H1 (cell line): ENCODE results near the gene WNT9B. TPM values are rescaled to one million over a fixed set of nuclear protein-coding genes. Genes with fewer than 3 reads are reported as not detected.
"Not testable (repeated sequence)": the region's sequence is repeated elsewhere in the genome, so short reads cannot be mapped to it uniquely, and the experiment has no call there.

Experiments used
- CTCF ChIA-PET: fragments of 300-600 bp; sonication (Branson Sonifier 250); formaldehyde crosslinking; loops from one replicate; lab custom pipeline; 2021; ENCODE audit not compliant: partially characterized antibody; lab: Charles Lee
- POLR2A ChIA-PET: fragments of 300-600 bp; sonication (Branson Sonifier 250); formaldehyde crosslinking; loops from one replicate; lab custom pipeline; 2021; ENCODE audit warnings: inconsistent platforms; ENCODE audit not compliant: partially characterized antibody; lab: Charles Lee
- DNase-seq, 2 experiments: peaks; one replicate each; pipeline versions ENCODE4 v3.0.0 to v3.0.0-alpha.2; 2010 to 2022; ENCODE audit warnings: low spot score in 2 of 2, low read depth in 1 of 2, mixed read lengths in 1 of 2
- FAIRE-seq: peaks from 2 replicates; lab custom pipeline; 2011; peaks lifted over from hg19 to GRCh38; lab: Jason Lieb, UNC
- H2AFZ ChIP-seq: 2 replicates; pipeline ENCODE4 v1.8.1; 2012; ENCODE audit warnings: low read length, inconsistent platforms
- H2AK5ac ChIP-seq: 2 replicates; pipeline ENCODE4 v1.6.1; 2013; ENCODE audit warnings: low read depth, low read length
- H2BK120ac ChIP-seq: replicated peaks from 2 replicates; pipeline ENCODE3; 2013; ENCODE audit warnings: low read depth, low read length, inconsistent platforms
- H2BK12ac ChIP-seq: 2 replicates; pipeline ENCODE4 v1.6.1; 2013; ENCODE audit warnings: low read depth, low read length
- H2BK15ac ChIP-seq: 2 replicates; pipeline ENCODE4 v1.6.1; 2013; ENCODE audit warnings: low read length
- H2BK20ac ChIP-seq: 2 replicates; pipeline ENCODE4 v1.6.1; 2013; ENCODE audit warnings: low read length
- H2BK5ac ChIP-seq: 2 replicates; pipeline ENCODE4 v1.6.1; 2013; ENCODE audit warnings: low read depth, low read length
- H3K14ac ChIP-seq: 2 replicates; pipeline ENCODE4 v1.6.1; 2013; ENCODE audit warnings: inconsistent platforms; ENCODE audit not compliant: insufficient read length
- H3K18ac ChIP-seq: 2 replicates; pipeline ENCODE4 v1.6.1; 2013; ENCODE audit warnings: low read length; ENCODE audit errors: extremely low read depth
- H3K23ac ChIP-seq: 2 replicates; pipeline ENCODE4 v1.6.1; 2013; ENCODE audit warnings: inconsistent platforms; ENCODE audit not compliant: insufficient read length
- H3K23me2 ChIP-seq: 2 replicates; pipeline ENCODE4 v1.6.1; 2013; ENCODE audit warnings: low read depth, low read length
- H3K27ac ChIP-seq: 2 replicates; pipeline ENCODE4 v1.6.1; 2011; ENCODE audit warnings: low read depth, low read length, inconsistent platforms
- H3K27me3 ChIP-seq, 4 experiments: replicated peaks in 1 of 4; 1 replicate in 1 of 4; 2 replicates in 3 of 4; pipeline versions ENCODE4 v1.6.1 to v1.8.1; 2011 to 2013; ENCODE audit warnings: low read length in 3 of 4, mild to moderate bottlenecking in 3 of 4, inconsistent platforms in 2 of 4, mixed read lengths in 2 of 4, moderate library complexity in 1 of 4; ENCODE audit not compliant: control insufficient read depth in 3 of 4, insufficient read depth in 3 of 4; ENCODE audit errors: extremely low read depth in 1 of 4
- H3K36me3 ChIP-seq, 4 experiments: 2 replicates each; pipeline versions ENCODE4 v1.6.1 to v1.8.1; 2011 to 2013; ENCODE audit warnings: mild to moderate bottlenecking in 4 of 4, low read length in 3 of 4, moderate library complexity in 2 of 4, control low read depth in 1 of 4, inconsistent platforms in 1 of 4; ENCODE audit not compliant: insufficient read depth in 4 of 4, control insufficient read depth in 2 of 4
- H3K4ac ChIP-seq: replicated peaks from 2 replicates; pipeline ENCODE3; 2013; ENCODE audit warnings: low read length, low read depth, mixed read lengths, inconsistent platforms; ENCODE audit not compliant: insufficient read length
- H3K4me1 ChIP-seq, 4 experiments: replicated peaks in 1 of 4; 1 replicate in 1 of 4; 2 replicates in 3 of 4; pipeline versions ENCODE4 v1.6.1 to v1.8.1; 2011 to 2013; ENCODE audit warnings: low read length in 3 of 4, inconsistent platforms in 2 of 4, mixed read lengths in 1 of 4; ENCODE audit not compliant: insufficient read depth in 4 of 4, control insufficient read depth in 3 of 4
- H3K4me2 ChIP-seq, 2 experiments: 2 replicates each; pipeline versions ENCODE4 v1.6.1 to v1.8.1; 2011 to 2013; ENCODE audit warnings: low read depth in 2 of 2, low read length in 2 of 2, control low read depth in 1 of 2, inconsistent platforms in 1 of 2, mild to moderate bottlenecking in 1 of 2; ENCODE audit not compliant: insufficient read depth in 1 of 2
- H3K4me3 ChIP-seq, 4 experiments: fragments of 200-600, 300-600 bp in 1 of 4; sonication (generic), shearing (Covaris generic), sonication (Bioruptor Twin) in 1 of 4; 2 replicates each; pipeline versions ENCODE4 v1.5.1 to v1.8.1; 2011 to 2016; ENCODE audit warnings: low read length in 4 of 4, low read depth in 3 of 4, control low read depth in 2 of 4, inconsistent platforms in 2 of 4, mild to moderate bottlenecking in 2 of 4, mixed read lengths in 1 of 4, moderate library complexity in 1 of 4; ENCODE audit not compliant: insufficient read depth in 2 of 4; ENCODE audit errors: extremely low read depth in 1 of 4
- H3K56ac ChIP-seq: replicated peaks from 2 replicates; pipeline ENCODE3; 2013; ENCODE audit warnings: low read depth, mild to moderate bottlenecking, mixed read lengths, low read length, inconsistent platforms; ENCODE audit not compliant: insufficient read length
- H3K79me1 ChIP-seq: 2 replicates; pipeline ENCODE4 v1.6.1; 2013; ENCODE audit warnings: low read depth, low read length, control low read depth
- H3K79me2 ChIP-seq, 2 experiments: 2 replicates each; pipeline versions ENCODE4 v1.6.1 to v1.8.1; 2012 to 2013; ENCODE audit warnings: low read length in 2 of 2, mild to moderate bottlenecking in 2 of 2, inconsistent platforms in 1 of 2; ENCODE audit not compliant: insufficient read depth in 2 of 2, control insufficient read depth in 1 of 2
- H3K9ac ChIP-seq, 4 experiments: replicated peaks in 1 of 4; 1 replicate in 1 of 4; 2 replicates in 3 of 4; pipeline versions ENCODE4 v1.6.1 to v1.8.1; 2011 to 2013; ENCODE audit warnings: low read depth in 3 of 4, low read length in 3 of 4, control low read depth in 2 of 4, mild to moderate bottlenecking in 2 of 4, moderate library complexity in 2 of 4, inconsistent platforms in 1 of 4; ENCODE audit errors: extremely low read depth in 1 of 4
- H3K9me3 ChIP-seq, 2 experiments: 2 replicates each; pipeline versions ENCODE4 v1.6.1 to v1.8.1; 2012 to 2013; ENCODE audit warnings: mild to moderate bottlenecking in 2 of 2, moderate library complexity in 2 of 2, control low read depth in 1 of 2, inconsistent platforms in 1 of 2, low read depth in 1 of 2, low read length in 1 of 2, mixed read lengths in 1 of 2; ENCODE audit not compliant: insufficient read depth in 2 of 2
- H4K20me1 ChIP-seq, 2 experiments: replicated peaks in 1 of 2; 2 replicates each; pipeline versions ENCODE3 to v1.8.1; 2011 to 2013; ENCODE audit warnings: inconsistent platforms in 2 of 2, low read length in 2 of 2, mild to moderate bottlenecking in 1 of 2; ENCODE audit not compliant: insufficient read depth in 2 of 2, control insufficient read depth in 1 of 2
- H4K5ac ChIP-seq: 2 replicates; pipeline ENCODE4 v1.6.1; 2013; ENCODE audit warnings: low read length, low read depth, mixed read lengths, inconsistent platforms; ENCODE audit not compliant: insufficient read length
- H4K8ac ChIP-seq: 2 replicates; pipeline ENCODE4 v1.8.0; 2013; ENCODE audit warnings: mild to moderate bottlenecking, moderate library complexity, low read length, inconsistent platforms; ENCODE audit not compliant: insufficient read depth; ENCODE audit errors: extremely low read depth
- H4K91ac ChIP-seq: replicated peaks from 2 replicates; pipeline ENCODE3; 2013; ENCODE audit warnings: low read length, mixed read lengths, inconsistent platforms; ENCODE audit not compliant: insufficient read length
- WGBS, 2 experiments: shearing (Covaris generic) in 1 of 2; methylation state at CpG; one replicate each; pipeline versions ENCODE4 v1.1.6 to v1.1.7; 2013 to 2015; ENCODE audit warnings: low lambda C conversion rate in 2 of 2, mixed read lengths in 2 of 2, inconsistent platforms in 1 of 2, low coverage in 1 of 2, missing lambda C conversion rate in 1 of 2; ENCODE audit not compliant: insufficient replicate concordance in 2 of 2, insufficient coverage in 1 of 2, insufficient read length in 1 of 2; ENCODE audit errors: extremely low coverage in 1 of 2, missing lambda C conversion rate in 1 of 2; 5-methylcytosine and 5-hydroxymethylcytosine counted together
- polyA plus RNA-seq, 7 experiments: library from polyadenylated mRNA; depleted of rRNA in 3 of 7; stranded (reverse) in 5 of 7; unstranded in 2 of 7; fragments of >200 nt in 5 of 7; fragments of 200-250 nt in 2 of 7; gene quantifications; 1 replicate in 5 of 7; 2 replicates in 1 of 7; 4 replicates in 1 of 7; pipeline versions ENCODE4 v1.2.1 to v1.2.3, GENCODE V29; 2011 to 2013; ENCODE audit warnings: missing spikeins in 2 of 7, mixed read lengths in 2 of 7
- total RNA-seq: library from RNA; stranded (reverse); fragmentation: NEBNext Ultra II Directional; extraction: Animal tissue kit (Norgen Biotek cat#: 25700); gene quantifications from 2 replicates; pipeline ENCODE4 v1.2.1, GENCODE V29; 2021

WNT9B gene
- total and polyA plus RNA-seq, 2 of the 8 experiments (the other 6 are each of a cell fraction or from before 2014, with no cell fraction given), result 0.21 TPM; not detected in 1

GRCh38 chr17:46921962-46922361 lies 70.6 kb downstream of the WNT9B start:
- FAIRE-seq, result not testable (repeated sequence)

More at GRCh38 chr17:46921962-46922361, 70.6 kb downstream of the WNT9B start:
- H3K4ac ChIP-seq, H3K23ac ChIP-seq, H4K20me1 ChIP-seq, H3K27ac ChIP-seq, H3K18ac ChIP-seq, H2BK120ac ChIP-seq, H2BK5ac ChIP-seq, CTCF ChIA-PET, H2BK12ac ChIP-seq, H2BK20ac ChIP-seq, H4K91ac ChIP-seq, H3K23me2 ChIP-seq, H3K36me3 ChIP-seq, H3K14ac ChIP-seq, H3K56ac ChIP-seq, DNase-seq, H3K4me1 ChIP-seq, H3K9ac ChIP-seq, H2BK15ac ChIP-seq, H3K79me1 ChIP-seq, H2AK5ac ChIP-seq, H4K5ac ChIP-seq, H3K27me3 ChIP-seq, H4K8ac ChIP-seq, H2AFZ ChIP-seq, H3K9me3 ChIP-seq: not testable (repeated sequence)
- WGBS, 2 experiments, result 89% methylated on average over 4 of the region's 4 CpGs; no CpG with 5 or more reads in 1 of the 2 experiments
- Histone ChIP-seq H3K79me2 (peaks cover 10 to 39% of the 10 kb centered on the region in 2 experiments), H3K4me3 (peak overlapping the region in 1 of 4 experiments; percentile 92; a peak in 1 of 8 replicates), H3K4me2 (peak overlapping the region in 1 of 2 experiments; percentile 77; a peak in 1 of 4 replicates)
- POLR2A ChIA-PET, result interaction anchor here (0.9 kb wide), 1 partner anchor 11 kb away, joined by 3 read pairs; no protein-coding TSS in a partner anchor
